GM21515 (cell line): Measurements from ENCODE around the gene HSPA12A.

Source experiments
- ATAC-seq: cut with Tn5 transposase; IDR thresholded peaks from one replicate; pipeline ENCODE4 v1.9.1; 2021; ENCODE audit not compliant: unreplicated experiment

The HSPA12A gene

DNA sequence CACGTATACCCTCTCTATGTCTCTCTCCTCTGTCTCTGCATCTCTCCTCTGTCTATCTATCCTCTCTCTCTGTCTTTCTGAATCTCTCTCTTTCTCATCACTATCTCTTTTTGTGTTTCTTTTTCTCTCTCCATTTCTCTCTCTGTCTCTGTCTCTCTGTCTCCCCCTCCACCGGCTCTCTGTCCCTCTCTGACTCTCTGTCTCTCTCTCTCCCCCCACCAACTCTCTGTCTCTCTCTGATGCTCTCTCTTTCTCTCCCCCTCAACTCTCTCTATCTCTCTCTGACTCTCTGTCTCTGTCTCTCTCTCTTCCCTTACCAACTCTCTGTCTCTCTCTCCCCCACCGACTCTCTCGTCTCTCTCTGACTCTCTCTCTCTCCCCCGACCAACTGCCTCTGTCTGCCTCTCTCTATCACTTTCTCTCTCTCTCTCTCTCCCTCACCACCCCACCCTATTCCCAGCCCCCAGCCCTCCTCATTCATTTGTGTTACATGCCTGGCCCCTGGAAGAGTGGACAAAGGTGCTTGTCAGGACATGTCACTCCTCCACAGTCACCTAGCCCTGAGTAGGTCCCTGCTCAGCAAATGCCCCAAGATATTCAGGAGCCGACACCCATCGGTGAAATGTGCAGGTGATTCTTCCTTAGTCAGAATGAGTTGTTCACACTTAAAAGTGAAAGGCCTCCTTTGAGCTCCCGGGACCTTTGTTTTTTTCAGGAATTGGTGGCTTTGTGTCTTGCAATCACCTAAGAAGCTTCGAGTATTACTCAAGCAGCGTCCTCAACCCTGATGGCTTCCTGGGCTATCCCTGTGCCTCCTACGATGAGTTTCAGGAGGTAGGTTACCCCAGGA lies 108.0 kb downstream of the HSPA12A start:
- no peak for ATAC-seq

DNA sequence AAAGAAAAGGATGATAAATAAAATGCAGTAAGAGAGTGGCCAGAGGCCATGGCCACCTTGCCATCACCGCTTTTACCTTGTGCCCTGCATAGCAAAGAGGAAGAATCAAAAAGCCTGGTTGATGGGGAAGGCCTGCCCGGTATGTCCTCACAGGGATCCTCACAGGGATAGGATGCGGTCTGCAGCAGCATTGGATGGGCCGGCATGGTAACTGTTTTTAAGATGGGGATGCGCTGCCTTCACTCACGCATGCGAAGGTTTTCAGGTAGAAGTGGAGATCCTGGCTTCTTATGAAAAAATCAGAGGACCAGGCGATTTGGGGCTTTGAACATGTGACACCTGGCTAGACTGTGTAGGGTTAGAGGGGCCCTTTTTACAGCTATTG lies 109.2 kb downstream of the HSPA12A start:
- ATAC-seq, result no peak

DNA sequence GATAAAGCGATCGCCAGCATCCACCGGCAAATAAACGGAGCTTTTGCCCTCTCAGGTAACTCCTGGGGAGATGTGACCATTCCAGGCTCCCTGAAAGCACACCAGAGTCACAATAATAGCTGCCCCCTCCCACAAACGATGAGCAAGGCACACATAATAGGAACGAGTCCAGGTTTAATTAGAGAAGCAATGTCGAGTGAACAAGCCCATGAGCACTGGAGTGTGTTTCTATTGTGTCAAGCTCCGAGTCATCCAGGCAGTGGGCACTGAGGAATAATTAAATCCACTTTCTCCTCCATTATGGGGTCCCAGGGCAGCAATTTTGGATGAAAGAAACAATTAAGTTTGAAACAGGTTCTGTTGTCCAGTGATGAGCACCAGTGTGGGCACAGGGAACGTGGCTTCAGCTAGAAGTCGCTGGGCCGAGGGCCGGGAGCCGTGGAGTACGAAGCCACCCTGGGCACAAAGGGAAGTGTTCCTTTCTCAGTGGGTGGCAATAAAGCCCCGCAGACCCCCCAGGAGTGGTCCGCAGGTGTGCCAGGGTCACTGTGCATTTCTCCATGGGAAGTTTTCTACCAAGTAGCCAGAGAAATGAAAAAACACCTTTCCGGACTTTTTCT lies 109.7 kb downstream of the HSPA12A start:
- no peak for ATAC-seq

- no peak for ATAC-seq
These were observed 110.5 kb downstream of the HSPA12A start for GRCh38 chr10:116631871-116632295.

DNA sequence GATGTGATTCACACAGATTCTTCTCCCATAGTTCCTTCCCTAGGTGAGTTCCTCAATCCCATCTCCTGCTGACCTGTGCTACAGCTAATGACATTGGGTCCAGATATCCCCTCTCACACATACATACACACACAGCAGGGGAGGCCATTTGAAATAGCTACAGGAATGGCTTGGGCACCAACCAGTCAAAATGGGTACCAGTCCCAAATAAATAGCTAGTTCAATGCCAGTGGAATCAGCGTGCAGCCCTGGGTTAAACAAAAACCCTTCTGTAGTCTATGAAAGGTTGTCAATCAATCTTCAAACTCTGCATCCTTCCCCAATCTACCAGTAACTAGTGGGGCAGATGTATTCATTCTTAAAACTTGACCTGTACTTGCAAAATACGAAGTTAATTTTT lies 112.3 kb downstream of the HSPA12A start:
- ATAC-seq, result no peak

- ATAC-seq, result no peak
These were observed 113.0 kb downstream of the HSPA12A start for GRCh38 chr10:116629340-116629739.

GRCh38 chr10:116627386-116627933 lies 114.9 kb downstream of the HSPA12A start:
- no peak for ATAC-seq

- ATAC-seq, result no peak
These were observed 115.6 kb downstream of the HSPA12A start for GRCh38 chr10:116626815-116627214.

GRCh38 chr10:116625845-116626244 lies 116.5 kb downstream of the HSPA12A start:
- no peak for ATAC-seq

DNA sequence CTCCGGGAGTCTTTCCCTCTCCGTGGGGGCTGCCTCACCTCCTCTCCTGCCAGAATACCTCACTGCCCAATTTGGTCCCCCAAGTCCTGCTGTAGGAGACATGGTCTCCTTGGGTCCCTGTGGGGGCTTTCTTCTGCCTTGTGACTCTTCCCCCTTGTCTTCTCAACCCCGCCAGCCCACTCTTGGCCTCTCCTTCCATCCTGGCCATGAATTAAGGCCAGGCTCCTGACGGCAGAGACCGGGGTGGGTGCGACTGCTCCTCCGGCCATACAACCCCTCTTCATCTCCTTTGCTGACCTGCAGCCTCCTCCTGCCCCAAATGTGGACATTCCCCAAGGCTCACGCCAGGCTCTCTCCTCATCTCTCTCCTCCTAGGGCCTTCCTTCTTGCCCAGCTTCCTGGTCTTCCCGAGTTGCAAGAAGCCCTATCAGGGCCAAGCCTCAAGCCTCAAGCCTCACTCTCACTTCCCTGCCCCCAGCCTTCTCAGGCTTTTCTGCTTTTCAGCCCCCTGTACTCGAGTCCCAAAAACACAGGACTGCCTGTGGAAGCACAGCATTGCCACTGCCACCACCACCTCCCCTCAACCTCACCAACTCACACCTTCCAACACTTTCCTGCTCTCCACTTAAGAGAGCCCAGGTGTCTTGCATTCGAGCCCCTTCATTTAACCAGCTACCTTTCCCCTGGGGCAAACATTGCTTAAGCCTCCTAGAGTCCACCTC lies 120.3 kb downstream of the HSPA12A start:
- no peak for ATAC-seq

DNA sequence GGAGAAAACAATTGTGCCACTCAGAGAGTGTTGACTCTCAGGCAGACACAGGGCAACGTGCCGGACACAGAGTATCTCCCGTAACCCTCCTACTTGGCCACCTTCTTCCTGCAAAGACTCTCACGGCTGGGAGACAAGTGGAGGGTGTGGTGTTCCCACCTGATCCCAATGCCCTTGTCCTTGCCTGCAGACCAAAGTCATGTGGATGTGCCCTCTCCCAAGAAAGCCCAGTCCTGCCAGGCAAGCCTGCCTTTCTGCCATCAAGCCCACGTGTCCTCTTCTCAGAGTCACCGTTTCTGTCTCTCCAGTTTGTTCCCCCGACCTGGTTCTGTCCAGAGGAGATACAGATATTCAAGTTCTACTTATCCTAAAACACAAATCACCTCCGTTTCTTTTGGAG lies 120.9 kb downstream of the HSPA12A start:
- no peak for ATAC-seq
